Sigmoid colon (tissue), 4 donors: ENCODE measurements around the gene CROCC.
"Not testable (repeated sequence)": the region's sequence is repeated elsewhere in the genome, so short reads cannot be mapped to it uniquely, and the experiment has no call there.

Source experiments
- CTCF ChIP-seq, 4 experiments: fragments of 450-650 bp in 3 of 4; fragments of 200-600 bp in 1 of 4; IDR thresholded peaks; one replicate each; pipeline ENCODE4 v1.5.1; 2016 to 2019; ENCODE audit warnings: antibody characterized with exemption in 4 of 4, mild to moderate bottlenecking in 3 of 4, moderate library complexity in 2 of 4
- EP300 ChIP-seq, 4 donors: sonication (generic); formaldehyde crosslinking; IDR thresholded peaks; one replicate each; pipeline ENCODE4 v1.6.1; 2017; ENCODE audit warnings: antibody characterized with exemption in 4 of 4
- POLR2A ChIP-seq, 2 donors: fragments of 450-650 bp; IDR thresholded peaks; one replicate each; pipeline ENCODE4 v1.6.1; 2016; ENCODE audit warnings: antibody characterized with exemption in 2 of 2, mild to moderate bottlenecking in 2 of 2, moderate library complexity in 2 of 2
- POLR2AphosphoS5 ChIP-seq, 4 donors: sonication (generic); formaldehyde crosslinking; IDR thresholded peaks; one replicate each; pipeline ENCODE4 v1.6.1; 2017; ENCODE audit warnings: antibody characterized with exemption in 4 of 4

- TF ChIP-seq CTCF, POLR2AphosphoS5, POLR2A, EP300 (IDR thresholded peaks at IDR 0.05): not testable (repeated sequence)
These were observed 9.6 kb upstream of the CROCC start for GRCh38 chr1:16911851-16912721.
